HG02610 (cell line): ENCODE measurements around the gene ZNF143.
A peak's percentile ranks its signal among the peaks of the same experiment; 100 is the strongest.

Source experiments
- ATAC-seq: cut with Tn5 transposase; IDR thresholded peaks from one replicate; pipeline ENCODE4 v1.9.1; 2021; ENCODE audit warnings: mild to moderate bottlenecking, moderate library complexity; ENCODE audit not compliant: unreplicated experiment

The ZNF143 gene

GRCh38 chr11:9573052-9573774, 112.4 kb downstream of the ZNF143 start, which contains the start of gene WEE1:
Gene WEE1 (plus strand): TSS chr11:9573670. CDS start chr11:9573934, 264 bp downstream.
- ATAC-seq: peak; percentile 90

- ATAC-seq: no peak
These were observed 113.2 kb downstream of the ZNF143 start for GRCh38 chr11:9573775-9574621.

- no peak for ATAC-seq
These were observed 113.9 kb downstream of the ZNF143 start for GRCh38 chr11:9574622-9575259.

- ATAC-seq: no peak
These were observed 114.7 kb downstream of the ZNF143 start for GRCh38 chr11:9575260-9576240.

GRCh38 chr11:9576701-9577381, 116.0 kb downstream of the ZNF143 start:
- ATAC-seq: no peak

GRCh38 chr11:9577556-9577955, 116.7 kb downstream of the ZNF143 start:
- no peak for ATAC-seq
